AG10803 (cell line): Measurements from ENCODE around the gene GBF1.
"Not testable (repeated sequence)": the region's sequence is repeated elsewhere in the genome, so short reads cannot be mapped to it uniquely, and the experiment has no call there.

ENCODE experiments used
- DNase-seq: peaks from one replicate; pipeline ENCODE4 v3.0.0; 2010; ENCODE audit warnings: low read depth
- H3K4me3 ChIP-seq: 2 replicates; pipeline ENCODE4 v1.5.1; 2011; ENCODE audit warnings: mild to moderate bottlenecking, low read length, control low read depth
- CTCF ChIP-seq: conservative IDR thresholded peaks from 2 replicates; pipeline ENCODE4 v1.5.1; 2011; ENCODE audit warnings: mild to moderate bottlenecking, low read length, control low read depth, inconsistent platforms

The GBF1 gene

GRCh38 chr10:102208311-102209035 lies 36.9 kb upstream of the GBF1 start:
- TF ChIP-seq CTCF = no peak
- DNase-seq = no peak
- no peak overlapping the region for H3K4me3 ChIP-seq

GRCh38 chr10:102211615-102212299 lies 33.6 kb upstream of the GBF1 start:
- DNase-seq = no peak
- no peak overlapping the region for H3K4me3 ChIP-seq
- no peak for TF ChIP-seq CTCF

- H3K4me3 ChIP-seq, DNase-seq: not testable (repeated sequence)
Measured at GRCh38 chr10:102213599-102213998, 31.7 kb upstream of the GBF1 start.

GRCh38 chr10:102219370-102219769 lies 26.0 kb upstream of the GBF1 start:
- TF ChIP-seq CTCF = no peak
- H3K4me3 ChIP-seq = no peak overlapping the region
- DNase-seq = no peak

GRCh38 chr10:102220612-102221011 lies 24.7 kb upstream of the GBF1 start:
- no peak for TF ChIP-seq CTCF
- H3K4me3 ChIP-seq = no peak overlapping the region
- no peak for DNase-seq

GRCh38 chr10:102222797-102223196 lies 22.5 kb upstream of the GBF1 start:
- DNase-seq = no peak
- H3K4me3 ChIP-seq = no peak overlapping the region
- TF ChIP-seq CTCF = no peak

- no peak for TF ChIP-seq CTCF
- peak within 1 kb of the TSS; percentile 51 for H3K4me3 ChIP-seq
- peak; percentile 90 for DNase-seq
Measured at GRCh38 chr10:102225646-102226541, 19.4 kb upstream of the GBF1 start, which contains the start of gene ELOVL3. TSS of gene ELOVL3 (plus strand) at chr10:102226299. CDS start at chr10:102226549, 250 bp downstream.
